Posterior vena cava (tissue), 2 donors: ENCODE measurements around the gene ARHGAP8. TPM values are rescaled to one million over a fixed set of nuclear protein-coding genes. Genes with fewer than 3 reads are reported as not detected.
"Not testable (repeated sequence)": the region's sequence is repeated elsewhere in the genome, so short reads cannot be mapped to it uniquely, and the experiment has no call there.

Experiments
- DNase-seq: peaks from one replicate; pipeline ENCODE4 v3.0.0-alpha.2; 2020; ENCODE audit warnings: low spot score
- intact Hi-C, 2 donors: fragments of 100-400 bp; cut with DNase I; formaldehyde crosslinking; loops; one replicate each; pipeline versions ENCODE4 v1.14.1 to v1.14.2; 2022 to 2023
- total RNA-seq, 2 donors: library from RNA; stranded (reverse); fragmentation: NEBNext Ultra II Directional; extraction: Animal tissue kit (Norgen Biotek cat#: 25700); gene quantifications; one replicate each; pipeline ENCODE4 v1.2.1, GENCODE V29; 2021
- donor health status: DM: yes; HTN: yes; CAD: no.
- donor health status: DM: yes; HTN: yes; CAD: no.

ARHGAP8 gene
- total RNA-seq, 2 donors from 2014 or later = 1.4 TPM

DNA sequence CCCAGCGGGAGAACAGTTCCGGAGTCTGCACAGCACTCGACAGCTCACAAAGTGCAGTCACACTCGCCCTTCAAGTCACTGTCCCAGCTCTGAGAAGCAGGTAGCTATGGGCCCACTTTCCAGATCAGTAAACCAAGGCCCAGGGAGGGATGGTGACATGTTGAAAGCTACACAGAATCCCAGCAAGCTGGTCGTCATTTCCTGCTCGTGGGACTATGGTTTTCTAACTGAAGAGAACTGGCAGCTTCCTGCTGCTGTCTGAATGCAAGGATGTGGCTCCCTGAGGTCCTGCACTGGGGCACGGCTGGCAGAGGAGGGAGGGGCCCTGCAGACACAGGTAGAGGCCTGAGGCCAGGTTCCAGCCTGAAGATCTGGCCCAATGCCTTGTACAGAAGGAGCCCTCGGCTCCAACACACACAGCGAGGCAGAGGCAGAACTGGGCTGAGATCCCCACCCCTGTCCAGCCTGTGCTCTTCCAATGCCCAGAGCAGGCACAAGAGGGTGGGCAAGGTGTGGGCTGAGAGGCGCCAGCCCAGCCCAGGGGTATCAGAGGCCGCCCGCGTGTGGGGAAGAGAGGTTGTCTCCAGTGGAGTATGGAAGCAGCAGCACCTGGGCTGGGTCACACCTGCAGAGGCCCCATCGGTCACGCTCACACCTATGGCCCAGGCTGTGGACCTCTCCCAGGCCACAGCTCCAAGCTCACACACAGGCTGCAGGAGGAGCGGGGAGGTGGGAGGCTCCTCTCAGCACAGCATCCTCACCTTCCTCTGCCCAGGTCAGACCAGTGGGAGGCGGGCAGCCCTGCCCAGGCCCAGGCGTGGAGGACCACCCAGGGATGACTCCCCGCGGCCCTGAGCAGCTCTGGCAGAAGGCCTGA is 138.3 kb downstream of the ARHGAP8 start:
- intact Hi-C loops = loop anchor here in 1 of 2 donors (10.0 kb wide), 1 partner anchor 1356 kb away; no protein-coding TSS in a partner anchor
- no peak for DNase-seq

DNA sequence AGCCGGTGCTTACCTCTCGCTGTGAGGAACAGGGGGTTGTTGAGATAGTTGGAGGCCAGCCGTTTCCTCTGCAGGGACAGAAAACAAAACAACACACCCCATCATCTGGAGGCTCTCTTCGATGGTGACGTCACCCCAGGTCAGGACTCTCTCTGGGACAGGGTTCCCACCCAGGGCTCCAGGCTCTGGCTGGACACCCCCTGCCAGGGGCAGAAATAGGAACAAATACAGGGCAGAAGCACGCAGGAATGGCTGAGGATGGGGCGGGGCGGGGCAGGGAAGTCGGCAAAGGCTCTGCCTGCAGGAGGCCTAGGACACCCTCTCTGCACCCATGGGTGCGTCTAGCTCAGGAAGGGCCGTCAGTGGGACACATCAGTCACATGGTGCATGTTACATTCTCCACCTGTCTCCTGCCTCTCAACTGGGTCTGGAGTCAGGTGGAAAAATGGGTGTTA is 138.9 kb downstream of the ARHGAP8 start:
- intact Hi-C loops = loop anchor here in 1 of 2 donors (10.0 kb wide), 1 partner anchor 1357 kb away; no protein-coding TSS in a partner anchor
- DNase-seq = no peak

- intact Hi-C loops = loop anchor here in 1 of 2 donors (10.0 kb wide), 1 partner anchor 1357 kb away; no protein-coding TSS in a partner anchor
- no peak for DNase-seq
These were observed 139.4 kb downstream of the ARHGAP8 start for GRCh38 chr22:44891791-44892190.

DNA sequence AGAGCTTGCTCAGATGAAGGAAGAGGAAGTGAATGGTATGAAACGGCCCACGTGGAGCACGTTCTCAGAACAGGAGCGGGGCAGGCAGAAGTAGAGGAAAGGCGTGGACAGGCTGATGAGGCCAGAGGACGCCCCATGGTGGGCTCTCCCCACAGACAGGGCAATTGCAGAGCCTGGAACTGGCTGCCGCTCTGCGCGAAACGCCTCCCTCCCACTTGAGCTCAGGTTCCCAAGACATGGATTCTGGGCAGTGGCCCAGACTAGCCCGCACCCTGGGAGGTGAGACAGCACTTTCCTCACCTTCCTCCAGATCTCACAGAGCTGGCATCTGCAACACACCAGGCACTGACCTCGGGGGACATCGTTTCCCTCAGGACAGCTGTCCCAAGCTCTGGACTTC is 139.9 kb downstream of the ARHGAP8 start:
- no peak for DNase-seq
- intact Hi-C loops = loop anchor here in 1 of 2 donors (10.0 kb wide), 1 partner anchor 1357 kb away; no protein-coding TSS in a partner anchor

DNA sequence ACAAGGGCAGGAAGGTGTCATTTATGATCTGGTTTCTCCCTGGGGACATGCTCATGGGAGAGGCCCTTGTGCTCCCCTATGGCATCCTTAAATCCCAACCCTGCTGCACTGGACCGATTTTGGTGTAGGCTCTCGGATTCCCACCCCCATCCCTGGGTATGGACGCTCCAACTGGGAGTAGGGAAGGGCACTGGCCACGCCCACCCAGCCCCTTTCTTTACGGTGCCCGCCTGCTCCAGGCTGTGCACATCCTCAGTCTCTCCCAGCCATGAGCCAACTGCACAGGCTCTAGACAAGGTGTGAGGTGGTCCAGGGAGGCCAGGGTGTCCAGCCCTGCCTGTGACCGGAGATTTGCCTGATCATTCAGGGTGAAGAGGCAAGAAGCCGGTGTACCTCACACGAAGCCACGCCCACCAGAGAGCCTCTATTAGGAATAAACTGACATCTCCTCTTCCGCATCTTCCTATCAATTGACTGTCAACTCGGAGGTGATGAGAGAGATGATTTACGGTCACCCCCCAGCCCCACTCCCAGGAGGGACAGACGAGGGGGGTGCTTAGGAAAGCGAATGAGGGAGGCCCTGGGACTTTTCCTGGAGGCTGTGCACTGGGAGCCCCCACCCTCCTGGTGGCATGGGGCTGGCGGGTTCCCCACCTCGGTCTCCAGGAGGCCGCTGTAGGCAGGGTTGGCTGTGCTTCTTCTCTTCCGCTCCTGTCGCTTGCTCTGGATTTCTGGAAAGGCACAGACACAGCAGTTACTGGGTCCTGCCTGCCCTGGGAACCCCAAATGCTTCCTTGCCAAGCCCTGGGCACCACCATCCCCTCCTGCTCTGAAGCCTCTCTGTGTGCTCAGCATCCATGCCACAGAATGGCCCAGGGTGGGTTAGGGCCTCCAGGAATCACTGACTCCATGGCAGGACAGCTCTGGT is 140.7 kb downstream of the ARHGAP8 start:
- intact Hi-C loops = loop anchor here in 1 of 2 donors (10.0 kb wide), 1 partner anchor 1358 kb away; no protein-coding TSS in a partner anchor

DNA sequence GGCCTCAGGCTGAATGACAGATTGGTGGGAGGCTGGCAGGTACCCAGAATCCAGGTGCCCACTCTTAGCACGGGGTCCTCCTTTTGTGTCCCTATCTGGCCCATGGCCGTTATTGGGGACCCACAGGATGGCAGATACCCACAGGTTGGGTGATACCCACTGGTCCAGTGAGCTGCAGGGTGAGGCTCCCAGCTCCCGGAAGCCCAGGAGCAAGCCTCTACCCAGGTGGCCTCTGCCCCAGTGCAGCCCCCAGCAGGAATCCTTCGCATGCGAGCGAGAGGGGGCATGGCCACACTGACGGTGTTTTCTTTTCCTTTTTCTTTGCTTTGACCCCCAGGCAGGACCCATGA is 141.3 kb downstream of the ARHGAP8 start:
- intact Hi-C loops = loop anchor here in 1 of 2 donors (10.0 kb wide), 1 partner anchor 1359 kb away; no protein-coding TSS in a partner anchor
- no peak for DNase-seq

More for the DNA sequence above, 140.7 kb downstream of the ARHGAP8 start:
- no peak for DNase-seq

DNA sequence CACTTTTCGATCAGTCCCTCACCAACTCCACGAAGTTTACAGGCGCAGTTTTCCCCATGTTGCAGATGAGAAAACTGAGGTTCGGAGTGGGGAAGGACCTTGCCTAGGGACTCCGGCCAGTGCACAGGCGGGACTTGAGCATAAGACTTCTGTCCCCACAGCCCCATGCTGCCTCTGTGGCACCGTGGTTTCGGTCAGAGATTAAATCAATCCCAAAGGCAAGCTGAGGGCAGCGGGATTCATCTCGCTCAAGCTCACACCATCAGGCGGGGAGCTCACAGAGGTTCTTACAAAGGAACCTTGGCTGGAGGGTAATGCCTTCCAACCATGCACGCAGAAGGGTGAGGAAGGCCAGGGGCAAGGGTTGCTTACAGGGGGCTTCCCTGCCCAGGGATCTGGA is 141.9 kb downstream of the ARHGAP8 start:
- intact Hi-C loops = loop anchor here in 1 of 2 donors (10.0 kb wide), 1 partner anchor 1360 kb away; no protein-coding TSS in a partner anchor
- DNase-seq = no peak

DNA sequence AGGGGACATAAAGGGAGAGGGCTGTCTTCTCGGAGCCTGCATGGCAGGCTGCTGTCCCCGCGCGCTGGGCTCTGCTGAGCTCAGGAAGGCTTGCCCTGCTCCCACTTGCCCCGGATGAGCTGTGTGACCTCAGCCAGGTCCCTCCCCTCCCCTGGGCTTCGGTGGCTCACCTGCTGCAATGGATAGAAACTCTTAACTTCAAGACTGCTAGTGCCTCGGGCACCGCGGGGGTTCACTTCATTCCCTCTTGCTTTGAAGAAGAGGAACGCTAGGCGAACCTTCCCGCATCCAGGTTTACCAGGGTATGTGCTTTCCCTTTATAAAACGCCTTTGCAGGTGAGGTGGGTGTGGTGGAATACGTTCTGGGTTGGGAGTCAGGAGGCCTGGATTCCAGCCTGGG is 142.4 kb downstream of the ARHGAP8 start:
- intact Hi-C loops = loop anchor here in 1 of 2 donors (10.0 kb wide), 1 partner anchor 1360 kb away; no protein-coding TSS in a partner anchor
- DNase-seq = no peak

GRCh38 chr22:44895296-44896055 is 143.1 kb downstream of the ARHGAP8 start:
- intact Hi-C loops = loop anchor here in 1 of 2 donors (10.0 kb wide), 1 partner anchor 1361 kb away; no protein-coding TSS in a partner anchor
- DNase-seq = no peak

DNA sequence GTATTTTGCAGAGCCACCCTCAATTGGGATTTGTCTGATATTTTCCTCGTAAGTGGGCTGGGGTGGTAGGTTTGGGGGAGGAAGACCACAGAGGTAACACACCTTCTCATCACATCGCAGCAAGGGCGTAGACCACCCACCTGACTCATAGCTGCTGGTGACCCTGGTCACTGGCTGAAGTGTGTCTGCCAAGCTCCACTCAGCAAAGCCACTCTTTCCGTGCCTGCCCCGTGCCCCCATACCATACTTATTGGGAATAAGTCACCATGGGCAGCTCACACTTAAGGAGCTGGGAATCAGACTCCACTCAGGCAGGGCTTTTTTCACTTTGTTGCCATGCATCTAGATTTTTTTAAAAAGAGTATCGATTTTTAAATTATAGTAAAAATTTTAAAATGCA is 145.9 kb downstream of the ARHGAP8 start:
- intact Hi-C loops = loop anchor here in 1 of 2 donors (10.0 kb wide), 1 partner anchor 1363 kb away; no protein-coding TSS in a partner anchor
- DNase-seq = no peak

- no peak for DNase-seq
- intact Hi-C loops = no loop called here
These were observed 148.9 kb downstream of the ARHGAP8 start for GRCh38 chr22:44901301-44901700.

DNA sequence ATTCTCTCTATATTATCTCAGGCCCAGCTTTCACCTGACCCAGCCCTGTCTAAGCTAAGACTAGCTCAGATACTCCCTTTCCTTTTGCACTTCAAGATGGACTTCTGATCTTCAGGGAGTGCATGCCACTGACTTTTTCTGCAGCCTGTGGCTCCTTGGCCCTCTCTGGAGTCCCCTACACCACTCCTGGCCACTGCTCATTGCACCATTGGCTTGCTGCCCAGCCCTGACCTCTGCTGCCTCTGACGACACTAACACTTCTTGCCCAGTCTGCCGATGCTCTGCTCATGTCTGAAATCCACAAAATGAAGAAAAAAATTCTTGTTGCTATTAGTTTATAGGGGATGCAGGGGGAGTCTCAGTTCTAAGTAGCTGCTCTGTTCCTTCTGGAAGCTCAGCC is 150.8 kb downstream of the ARHGAP8 start:
- intact Hi-C loops = not testable (repeated sequence)

GRCh38 chr22:44904492-44905152 is 152.2 kb downstream of the ARHGAP8 start:
- DNase-seq, intact Hi-C loops: not testable (repeated sequence)

More for the DNA sequence above, 150.8 kb downstream of the ARHGAP8 start:
- DNase-seq = not testable (repeated sequence)

DNA sequence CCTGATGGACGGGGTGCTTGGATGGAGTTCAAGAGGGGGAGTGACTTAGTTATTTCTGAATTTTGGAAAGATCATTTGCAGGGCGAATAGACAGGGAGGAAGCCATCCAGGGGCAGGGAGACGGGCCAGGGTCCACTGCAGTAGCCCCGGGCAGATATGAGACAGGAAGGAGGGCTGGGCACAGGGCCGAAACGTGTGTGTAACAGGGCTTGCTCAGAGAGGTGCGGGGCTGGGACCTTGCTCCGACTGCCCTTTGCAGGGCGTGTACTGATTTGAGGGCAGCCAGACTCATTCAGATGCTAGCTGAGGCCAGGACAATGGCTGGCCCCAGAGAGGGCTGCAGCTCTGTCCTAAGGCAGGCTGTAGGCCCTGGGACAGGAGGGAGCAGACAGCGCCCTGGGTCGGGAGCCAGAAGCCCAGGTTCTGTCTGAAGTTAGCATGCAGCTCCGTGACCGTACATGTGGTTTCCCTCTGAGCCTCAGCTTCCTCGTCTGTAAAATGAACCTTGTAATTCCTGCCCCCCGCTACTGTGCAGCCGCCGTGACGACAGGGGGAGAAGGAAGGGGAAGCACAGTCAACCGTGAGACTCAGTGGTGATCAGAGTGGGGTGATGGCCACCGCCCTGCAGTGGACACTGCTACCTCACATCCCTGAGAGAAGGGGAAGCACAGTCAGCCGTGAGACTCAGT is 154.0 kb downstream of the ARHGAP8 start:
- DNase-seq = peak; percentile 55
- intact Hi-C loops = no loop called here

- peak; percentile 68 for DNase-seq
- intact Hi-C loops = no loop called here
These were observed 154.7 kb downstream of the ARHGAP8 start for GRCh38 chr22:44906999-44907644.

- intact Hi-C loops = no loop called here
- peak; percentile 62 for DNase-seq
These were observed 155.7 kb downstream of the ARHGAP8 start for GRCh38 chr22:44907765-44908737.
